ENCODE data around the gene SSBP3. TPM values are rescaled to one million over a fixed set of nuclear protein-coding genes. Genes with fewer than 3 reads are reported as not detected.

SSBP3 gene
- total and polyA plus RNA-seq, 2 of the 13 experiments (the other 11 are each of a cell fraction or from before 2014, with no cell fraction given): 8.5 to 17.6 TPM

DNA sequence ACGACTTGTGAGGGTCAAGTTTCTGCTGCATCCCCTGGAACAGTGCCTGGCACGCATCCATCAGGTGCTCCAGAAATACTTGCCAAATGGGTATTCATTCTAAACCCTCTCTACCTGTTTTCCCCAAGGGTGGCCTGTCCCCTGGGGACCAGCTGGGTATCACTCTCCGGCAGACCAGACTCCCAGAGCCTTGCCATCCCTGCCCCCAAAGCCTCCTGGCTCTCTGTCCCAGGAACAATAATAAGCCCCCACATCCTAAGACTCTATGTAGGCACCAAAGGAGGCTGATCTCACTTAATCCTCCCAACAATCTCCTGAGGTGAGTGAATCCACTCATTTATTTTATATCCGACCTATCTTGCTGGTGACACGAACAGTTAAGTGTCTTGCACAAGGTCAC, 109.5 kb downstream of the SSBP3 start:
- no peaks in the 10 kb centered on the region for H3K9me3 ChIP-seq (ENCODE audit: low read length)
- FAIRE-seq (no peak), DNase-seq (ENCODE audit: low spot score) (no peak), ATAC-seq (no peak)
- in situ Hi-C loops (cut with HindIII; ENCODE audit: extremely low pct_ligation_motif_present, low pct_unique_long_range_greater_than_20kb) (no loop called here), intact Hi-C loops (cut with micrococcal nuclease; ENCODE audit: unreplicated experiment) (no loop called here)
- H3K4me1 ChIP-seq (ENCODE audit: insufficient read depth, low read length): peaks cover 20% of the 10 kb centered on the region
- BruUV-seq (replicated peaks): no TSS peak
- no peaks in the 10 kb centered on the region for H3K36me3 ChIP-seq (replicated peaks in 1 of 2; ENCODE audit: control insufficient read depth in 1 of 2, insufficient read depth in 2 of 2, low read length in 2 of 2)
- ChIA-PET POLR2A (no interaction called here), CTCF (ENCODE audit: low intra/inter-chr PET ratio, low total read pairs) (no interaction called here)
- WGBS (ENCODE audit: low lambda C conversion rate): 90% methylated on average over 5 of the region's 5 CpGs
- H3K9ac ChIP-seq (ENCODE audit: insufficient read depth, low read depth, low read length): no peak overlapping the region
- no peak overlapping the region for H3K4me2 ChIP-seq (ENCODE audit: low read depth, low read length)
- H3K79me2 ChIP-seq (ENCODE audit: insufficient read depth, low read length): no peaks in the 10 kb centered on the region
- H3K27ac ChIP-seq (ENCODE audit: extremely low read length, insufficient read depth, low read length): no peak overlapping the region
- TF ChIP-seq ATAD3A (CRISPR knock-in tag; IDR thresholded peaks at IDR 0.05) (no peak), ZNF607 (CRISPR knock-in tag; IDR thresholded peaks at IDR 0.05; ENCODE audit: borderline replicate concordance) (no peak), ETS1 (CRISPR knock-in tag; IDR thresholded peaks at IDR 0.05) (no peak), TRIM22 (IDR thresholded peaks at IDR 0.05) (no peak), SP140L (CRISPR knock-in tag; IDR thresholded peaks at IDR 0.05; ENCODE audit: borderline replicate concordance) (no peak), ZFY (CRISPR knock-in tag; IDR thresholded peaks at IDR 0.05) (no peak), MIER2 (CRISPR knock-in tag; IDR thresholded peaks at IDR 0.05) (no peak), SNRNP70 (IDR thresholded peaks at IDR 0.05; ENCODE audit: low read depth, low read length) (no peak), ZNF501 (CRISPR knock-in tag; IDR thresholded peaks at IDR 0.05) (no peak)
- H3K27me3 ChIP-seq (ENCODE audit: control insufficient read depth in 1 of 2, insufficient read depth in 2 of 2, low read length in 2 of 2): no peaks in the 10 kb centered on the region
- H4K20me1 ChIP-seq (ENCODE audit: insufficient read depth, low read length): no peaks in the 10 kb centered on the region
- no peak overlapping the region for H3K4me3 ChIP-seq (replicated peaks in 1 of 3; ENCODE audit: insufficient read depth in 1 of 3, low read depth in 2 of 3, low read length in 3 of 3)
- H2AFZ ChIP-seq (ENCODE audit: low read length): no peak overlapping the region
